Erythroblast (primary cell): ENCODE measurements around the gene EMC1.

Experiments
- DNase-seq, 2 experiments: peaks; one replicate each; lab custom pipeline; 2025; lab: John Stamatoyannopoulos, UW
- GATA1 ChIP-seq: IDR thresholded peaks from 2 replicates; pipeline ENCODE4 v1.6.1; 2011; ENCODE audit warnings: low read depth, mild to moderate bottlenecking, control low read depth, low read length, moderate library complexity
- POLR2A ChIP-seq: IDR thresholded peaks from 2 replicates; pipeline ENCODE4 v1.6.1; 2011; ENCODE audit warnings: mild to moderate bottlenecking, low read length

Gene EMC1

GRCh38 chr1:19198820-19199219 lies 52.5 kb downstream of the EMC1 start:
- TF ChIP-seq POLR2A (no peak), GATA1 (no peak)
- DNase-seq, result peak; percentile 29 to 33

DNA sequence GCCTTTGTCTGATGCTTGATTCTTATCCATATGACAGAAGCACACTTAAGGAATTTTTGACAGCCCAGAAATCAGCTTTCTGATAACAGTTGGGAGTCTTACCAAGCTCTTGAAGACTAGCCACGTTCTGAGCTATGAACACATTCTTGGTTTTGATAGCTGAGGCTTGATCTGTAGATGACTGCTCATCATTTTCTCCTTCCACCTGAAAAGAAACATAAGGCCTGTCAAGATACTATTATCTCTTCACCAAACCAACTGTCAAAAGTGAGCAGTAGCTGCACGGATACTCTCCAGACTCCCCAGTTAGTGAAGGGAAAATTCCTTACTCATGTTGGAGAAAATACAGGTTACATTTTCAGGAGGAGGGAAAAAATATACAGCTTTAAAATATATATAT lies 53.5 kb downstream of the EMC1 start:
- DNase-seq, result peak; percentile 42 to 80
- TF ChIP-seq GATA1, result no peak
- no peak for TF ChIP-seq POLR2A

DNA sequence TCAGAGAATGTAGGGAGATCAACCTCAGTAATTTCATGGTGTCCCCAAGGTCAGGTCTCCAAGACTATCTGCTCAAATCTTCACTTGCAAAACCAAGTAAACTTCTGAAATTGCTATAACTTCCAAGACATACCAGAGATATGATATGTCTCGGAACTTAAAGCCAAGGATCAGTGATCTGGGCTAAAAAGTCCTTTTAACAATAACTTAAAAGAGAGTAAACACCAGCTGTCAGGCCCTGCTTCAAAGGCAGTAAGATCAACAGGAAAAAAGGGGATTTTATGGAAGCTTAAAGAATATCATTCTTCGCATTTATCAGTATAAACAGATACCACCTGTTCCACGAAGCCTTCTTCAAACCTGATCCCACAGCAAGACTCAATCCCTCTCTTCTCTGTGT lies 55.0 kb downstream of the EMC1 start:
- TF ChIP-seq POLR2A (no peak), GATA1 (no peak)
- no peak for DNase-seq

GRCh38 chr1:19193004-19193403 lies 58.3 kb downstream of the EMC1 start:
- no peak for TF ChIP-seq GATA1
- no peak for TF ChIP-seq POLR2A

DNA sequence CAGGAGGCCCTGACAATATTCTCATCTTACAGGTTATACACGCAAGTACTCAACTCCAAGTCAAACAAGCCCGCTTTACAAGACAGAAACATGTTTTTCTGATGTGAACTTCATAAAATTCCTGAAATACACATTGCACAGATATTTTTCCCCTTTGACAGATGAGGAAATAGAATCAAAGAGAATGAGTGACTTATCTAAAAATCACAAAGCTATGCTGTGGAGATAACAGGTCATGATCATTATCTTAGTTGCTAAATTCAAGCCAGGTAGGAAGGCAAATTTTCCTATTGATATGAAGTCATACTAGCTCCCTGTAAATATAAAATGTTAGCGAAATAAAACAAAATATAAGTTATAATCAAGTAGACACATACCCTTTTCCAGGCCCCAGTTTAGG lies 59.5 kb downstream of the EMC1 start:
- DNase-seq, result no peak
- no peak for TF ChIP-seq GATA1
- no peak for TF ChIP-seq POLR2A

More at GRCh38 chr1:19193004-19193403, 58.3 kb downstream of the EMC1 start:
- DNase-seq, result no peak

- TF ChIP-seq POLR2A, result no peak
- no peak for TF ChIP-seq GATA1
Observed at GRCh38 chr1:19190468-19190867, 60.9 kb downstream of the EMC1 start.

GRCh38 chr1:19189270-19189669 lies 62.1 kb downstream of the EMC1 start:
- DNase-seq, result no peak
- no peak for TF ChIP-seq GATA1
- no peak for TF ChIP-seq POLR2A

More at GRCh38 chr1:19190468-19190867, 60.9 kb downstream of the EMC1 start:
- DNase-seq, result no peak

GRCh38 chr1:19187852-19188251 lies 63.5 kb downstream of the EMC1 start:
- TF ChIP-seq GATA1 (no peak), POLR2A (no peak)
- DNase-seq, result no peak

- TF ChIP-seq POLR2A, result no peak
- TF ChIP-seq GATA1, result no peak
- no peak for DNase-seq
Observed at GRCh38 chr1:19186001-19186400, 65.3 kb downstream of the EMC1 start.

GRCh38 chr1:19182223-19182622 lies 69.1 kb downstream of the EMC1 start:
- no peak for DNase-seq
- TF ChIP-seq GATA1, result no peak
- TF ChIP-seq POLR2A, result no peak

- DNase-seq, result peak in 1 of 2 experiments; percentile 27
Observed at GRCh38 chr1:19180265-19180657, 71.1 kb downstream of the EMC1 start.

DNA sequence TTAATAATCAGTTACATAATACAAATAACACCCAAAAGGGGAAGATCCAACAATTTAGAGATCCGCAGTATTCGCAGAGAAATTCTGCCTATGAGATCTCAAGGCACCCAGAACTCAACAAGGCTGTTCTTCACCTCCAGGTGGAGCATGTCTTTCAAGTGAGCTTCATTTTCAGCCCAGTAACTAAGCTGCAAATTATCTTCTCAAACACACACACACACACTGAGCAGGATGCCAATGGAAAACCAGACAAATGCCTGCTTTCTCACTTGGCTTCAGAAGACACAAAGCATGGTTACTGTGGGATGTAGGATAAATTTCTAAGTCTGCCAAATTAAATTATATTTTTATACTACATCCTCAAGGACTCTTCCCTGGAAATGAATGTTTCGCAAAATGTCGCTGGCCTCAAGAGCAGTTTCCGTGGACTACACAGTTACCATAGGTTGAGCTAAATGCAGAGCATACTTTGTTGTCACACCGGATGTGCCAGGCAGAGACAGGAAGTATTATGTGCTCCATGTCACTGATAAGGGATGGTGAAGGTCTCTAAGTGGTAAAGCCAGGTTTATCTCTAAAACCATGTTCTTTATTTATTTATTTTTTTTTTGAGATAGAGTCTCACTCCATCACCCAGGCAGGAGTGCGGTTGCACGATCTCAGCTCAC lies 71.6 kb downstream of the EMC1 start:
- peak; percentile 80 to 83 for DNase-seq
- no peak for TF ChIP-seq POLR2A
- no peak for TF ChIP-seq GATA1

- no peak for DNase-seq
- TF ChIP-seq GATA1, result no peak
- TF ChIP-seq POLR2A, result no peak
Observed at GRCh38 chr1:19178734-19179398, 72.5 kb downstream of the EMC1 start.

- TF ChIP-seq POLR2A (no peak), GATA1 (no peak)
- no peak for DNase-seq
Observed at GRCh38 chr1:19177811-19178210, 73.5 kb downstream of the EMC1 start.

GRCh38 chr1:19169642-19170041 lies 81.7 kb downstream of the EMC1 start:
- DNase-seq, result peak; percentile 2 to 21
- TF ChIP-seq POLR2A, result no peak
- TF ChIP-seq GATA1, result no peak

- DNase-seq, result no peak
- no peak for TF ChIP-seq GATA1
- no peak for TF ChIP-seq POLR2A
Observed at GRCh38 chr1:19167140-19167539, 84.2 kb downstream of the EMC1 start.
